VCaP (cell line): ENCODE results near the gene SLCO4A1.

Source experiments
- H3K27ac ChIP-seq: fragments of 450-650 bp; 2 replicates; pipeline ENCODE4 v1.5.1; 2017
- TF ChIP-seq, protein P1 (sequence below): fragments of 450-650 bp; conservative IDR thresholded peaks from 2 replicates; pipeline ENCODE4 v1.5.1; 2017; ENCODE audit warnings: mild to moderate bottlenecking, moderate library complexity

SLCO4A1 gene

DNA sequence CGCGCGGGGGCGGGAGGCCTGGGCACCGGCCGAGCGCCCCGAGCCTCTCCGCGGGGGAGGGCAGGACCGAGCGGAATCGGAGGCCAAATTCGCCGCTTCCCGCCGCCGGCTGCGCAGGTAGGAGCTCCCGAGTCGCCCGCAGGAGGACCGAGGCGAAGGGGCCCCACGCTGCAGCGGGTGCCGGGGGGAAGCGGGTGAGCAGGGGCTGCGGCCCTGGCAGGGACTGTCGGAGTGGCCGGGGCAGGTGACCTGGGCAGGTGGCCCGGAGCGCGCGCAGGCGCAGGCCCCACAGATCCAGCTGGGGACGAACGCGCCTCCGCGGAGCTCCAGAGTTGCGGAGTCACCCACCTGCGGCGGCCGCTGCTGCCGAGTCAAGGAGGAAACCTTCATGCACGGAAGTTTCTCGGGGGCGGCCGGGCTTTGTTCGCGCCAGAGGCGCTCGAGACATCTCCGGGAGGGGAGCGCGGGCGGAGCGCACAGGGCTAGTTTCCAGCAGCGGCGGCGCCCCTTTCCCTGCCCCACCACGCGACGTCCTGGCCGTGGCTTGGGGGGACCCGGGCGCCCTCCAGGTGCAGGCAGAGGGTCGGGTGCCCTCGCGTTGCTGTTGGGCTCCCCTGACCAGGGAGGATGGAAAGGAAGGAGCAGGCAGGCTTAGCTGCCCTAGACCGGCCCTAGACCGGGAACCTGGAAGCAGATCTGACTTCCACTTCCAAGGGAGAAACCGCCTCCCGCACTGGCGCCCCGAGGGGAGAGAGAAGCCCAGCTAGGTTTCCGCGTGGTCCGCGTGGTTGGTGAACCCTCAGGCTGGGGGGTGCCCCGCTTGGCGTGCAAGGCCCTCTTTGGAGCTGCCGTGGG lies 590 bp downstream of the SLCO4A1 start:
- TF ChIP-seq, protein P1, sequence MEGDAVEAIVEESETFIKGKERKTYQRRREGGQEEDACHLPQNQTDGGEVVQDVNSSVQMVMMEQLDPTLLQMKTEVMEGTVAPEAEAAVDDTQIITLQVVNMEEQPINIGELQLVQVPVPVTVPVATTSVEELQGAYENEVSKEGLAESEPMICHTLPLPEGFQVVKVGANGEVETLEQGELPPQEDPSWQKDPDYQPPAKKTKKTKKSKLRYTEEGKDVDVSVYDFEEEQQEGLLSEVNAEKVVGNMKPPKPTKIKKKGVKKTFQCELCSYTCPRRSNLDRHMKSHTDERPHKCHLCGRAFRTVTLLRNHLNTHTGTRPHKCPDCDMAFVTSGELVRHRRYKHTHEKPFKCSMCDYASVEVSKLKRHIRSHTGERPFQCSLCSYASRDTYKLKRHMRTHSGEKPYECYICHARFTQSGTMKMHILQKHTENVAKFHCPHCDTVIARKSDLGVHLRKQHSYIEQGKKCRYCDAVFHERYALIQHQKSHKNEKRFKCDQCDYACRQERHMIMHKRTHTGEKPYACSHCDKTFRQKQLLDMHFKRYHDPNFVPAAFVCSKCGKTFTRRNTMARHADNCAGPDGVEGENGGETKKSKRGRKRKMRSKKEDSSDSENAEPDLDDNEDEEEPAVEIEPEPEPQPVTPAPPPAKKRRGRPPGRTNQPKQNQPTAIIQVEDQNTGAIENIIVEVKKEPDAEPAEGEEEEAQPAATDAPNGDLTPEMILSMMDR: no peak
- peak overlapping the region; percentile 97 for H3K27ac ChIP-seq

DNA sequence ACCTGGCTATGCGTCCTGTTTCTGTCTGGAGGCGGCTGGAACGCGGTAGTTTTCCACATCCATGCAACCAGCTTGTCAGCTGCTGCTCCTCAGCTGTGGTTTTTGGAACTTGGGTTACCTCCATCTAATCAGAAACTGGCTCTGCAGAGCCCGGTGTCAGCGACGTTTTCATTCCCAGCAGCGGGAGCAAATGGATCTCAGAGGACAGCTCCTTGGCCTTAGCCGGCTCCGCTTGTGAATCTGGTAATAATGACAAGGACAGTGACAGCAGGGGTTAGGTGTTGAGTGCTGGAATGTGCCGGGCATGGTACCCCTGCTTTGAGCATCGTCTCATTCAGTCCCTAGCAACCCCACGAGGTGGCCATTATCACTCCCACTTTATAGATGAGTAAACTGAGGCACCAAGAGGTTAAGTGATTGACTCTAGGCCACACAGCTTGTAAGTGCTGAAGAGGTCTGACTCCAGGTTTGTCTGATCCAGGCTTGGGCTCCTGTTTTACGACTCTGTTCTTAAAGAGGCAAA lies 1.3 kb downstream of the SLCO4A1 start:
- H3K27ac ChIP-seq: peak overlapping the region; percentile 97

DNA sequence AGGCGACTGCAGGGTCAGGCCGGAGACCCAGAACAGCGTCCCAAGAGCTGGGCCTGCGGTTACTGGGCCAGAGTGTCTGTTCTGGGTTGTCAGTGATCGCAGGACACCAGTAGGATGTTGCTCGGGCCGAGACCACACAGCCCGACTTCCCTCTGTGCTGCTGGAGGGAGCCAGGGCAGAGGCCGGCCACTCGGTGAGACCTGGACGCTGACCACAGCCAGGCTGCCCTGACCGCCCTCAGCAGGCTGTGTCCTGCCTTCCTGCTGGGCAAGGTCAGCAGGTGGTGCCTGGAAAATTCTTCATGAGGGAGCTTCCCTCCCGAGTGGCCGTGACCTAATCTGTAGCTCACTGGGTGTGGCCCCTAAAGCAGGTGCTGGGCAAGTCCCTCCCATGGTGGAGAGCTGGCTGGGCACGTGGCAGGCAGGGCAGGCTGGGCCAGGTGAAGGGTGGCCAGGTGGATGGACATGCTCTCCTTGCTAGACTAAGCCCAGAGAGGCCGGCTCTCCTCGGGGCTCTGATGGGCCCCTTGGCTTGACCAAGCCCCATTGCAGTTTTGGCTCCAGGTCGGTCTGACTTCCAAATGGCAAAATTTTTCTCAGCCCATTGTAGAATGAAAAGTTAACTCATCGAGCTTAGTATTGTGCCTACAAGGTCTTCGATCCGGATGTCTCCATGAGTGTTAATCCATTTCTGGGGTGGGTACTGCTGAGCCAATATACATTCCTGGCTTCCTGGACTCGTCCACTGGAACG lies 1.9 kb downstream of the SLCO4A1 start:
- TF ChIP-seq, protein P1: no peak
- peak overlapping the region; percentile 97; the same call in 1 of the 2 replicates for H3K27ac ChIP-seq

More for the DNA sequence above, 1.3 kb downstream of the SLCO4A1 start:
- TF ChIP-seq, protein P1: no peak

DNA sequence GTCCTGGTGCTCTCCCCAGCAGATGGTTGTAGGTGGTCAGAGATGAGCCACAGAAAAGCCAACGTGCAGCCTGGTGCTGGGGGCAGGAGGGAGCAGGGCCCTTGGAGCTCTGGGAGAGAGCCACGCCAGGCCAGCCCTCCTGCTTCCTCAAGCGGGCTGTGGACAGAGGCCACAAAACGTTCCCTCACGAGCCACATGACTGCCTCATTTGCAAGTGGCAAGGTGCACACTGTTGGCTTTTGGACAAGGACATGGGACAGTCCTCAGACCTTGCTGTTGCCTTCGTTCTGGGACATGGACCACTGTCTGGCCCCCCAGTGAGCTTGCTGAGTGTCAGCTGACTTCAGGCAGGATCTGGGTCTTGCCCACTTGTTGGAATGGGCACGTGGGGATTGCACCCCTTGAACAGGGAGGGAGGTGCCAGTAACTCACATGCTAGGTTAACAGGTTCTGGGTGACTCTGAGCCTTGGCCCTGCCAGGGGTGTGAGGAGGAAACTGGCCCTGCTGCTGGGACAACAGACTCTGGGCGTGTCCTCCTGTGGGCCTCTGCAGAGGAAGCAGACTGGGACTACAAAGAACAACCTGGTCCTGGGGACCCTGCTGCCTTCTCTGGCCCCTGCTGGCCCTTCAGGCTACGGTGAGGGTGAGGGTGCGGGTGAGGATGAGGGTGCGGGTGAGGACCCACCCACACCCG lies 2.6 kb downstream of the SLCO4A1 start:
- H3K27ac ChIP-seq: peak overlapping the region; percentile 97; the same call in 1 of the 2 replicates
- TF ChIP-seq, protein P1: no peak

DNA sequence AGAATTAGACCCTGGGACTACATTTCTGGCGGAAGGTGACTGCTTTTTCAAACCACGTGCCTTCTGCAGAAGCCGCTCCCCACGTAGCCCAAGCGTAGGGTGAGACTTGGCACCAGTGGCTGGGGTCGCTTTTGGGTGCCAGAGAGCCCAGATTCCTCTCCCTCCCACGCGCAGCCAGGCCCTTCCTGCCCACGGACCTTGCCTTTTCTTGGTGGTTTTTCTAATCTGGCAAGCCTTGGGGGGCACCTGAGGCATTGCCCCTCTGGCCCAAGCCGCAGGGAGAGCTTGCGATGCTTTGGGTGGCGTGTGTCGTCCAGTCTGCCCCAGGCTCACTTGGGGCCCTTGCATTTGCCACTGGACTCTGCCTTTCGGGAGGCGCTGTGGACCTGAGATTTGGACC lies 3.3 kb downstream of the SLCO4A1 start:
- peak overlapping the region; percentile 97; the same call in 1 of the 2 replicates for H3K27ac ChIP-seq
- TF ChIP-seq, protein P1: no peak

DNA sequence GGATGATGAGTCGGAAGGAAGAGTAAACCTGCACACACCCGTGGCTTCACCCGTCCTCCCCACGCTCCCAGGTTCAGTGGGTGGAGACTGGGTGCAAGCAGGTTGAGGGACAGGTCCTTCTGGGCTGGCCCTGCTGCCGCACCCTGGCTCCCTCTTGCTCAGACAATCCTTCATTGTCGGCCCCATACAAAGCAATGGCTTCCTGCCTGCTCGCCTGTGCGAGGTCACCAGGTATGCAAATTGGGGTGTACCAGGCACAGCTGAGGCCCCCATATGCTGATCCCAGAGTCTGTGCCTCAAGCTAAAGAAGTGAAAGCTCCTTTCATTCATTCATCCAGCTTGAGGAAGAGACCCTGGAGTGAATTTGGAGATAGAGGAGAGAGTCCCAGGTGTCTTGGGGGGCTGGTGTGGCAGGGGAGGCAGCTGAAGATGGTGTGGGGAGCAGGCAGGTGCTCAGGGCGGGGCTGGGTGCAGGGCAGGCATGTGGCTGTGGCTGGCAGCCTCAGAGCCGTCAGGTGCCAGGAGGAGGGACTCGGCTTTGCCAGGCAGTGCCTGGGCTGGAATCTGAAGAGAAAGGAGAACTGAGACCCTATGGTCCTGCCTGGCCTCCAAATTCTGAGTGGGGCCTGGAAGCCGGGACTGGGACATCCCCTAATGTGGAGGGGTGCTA lies 4.7 kb downstream of the SLCO4A1 start:
- peak overlapping the region; percentile 97; the same call in 1 of the 2 replicates for H3K27ac ChIP-seq
- TF ChIP-seq, protein P1: no peak
